Smooth muscle cell (in vitro differentiated cells): ENCODE data around the gene P4HB. TPM values are rescaled to one million over a fixed set of nuclear protein-coding genes. Genes with fewer than 3 reads are reported as not detected.

Experiments used
- DNase-seq: peaks from one replicate; lab custom pipeline; 2025; ENCODE audit not compliant: unreplicated experiment; lab: John Stamatoyannopoulos, UW
- H2AFZ ChIP-seq: fragments of 200-600 bp; sonication (generic); 2 replicates; pipeline ENCODE4 v1.6.0; 2016; ENCODE audit warnings: antibody characterized with exemption, low read depth, mild to moderate bottlenecking
- H3F3A ChIP-seq: fragments of 200-600 bp; sonication (generic); 2 replicates; pipeline ENCODE4 v1.6.0; 2017; ENCODE audit warnings: antibody characterized with exemption, low read depth
- H3K27ac ChIP-seq: fragments of 200-600 bp; sonication (generic); 2 replicates; pipeline ENCODE4 v1.5.1; 2016; ENCODE audit warnings: low read depth, mild to moderate bottlenecking
- H3K27me3 ChIP-seq: fragments of 200-600 bp; sonication (generic); 2 replicates; pipeline ENCODE4 v1.6.1; 2016; ENCODE audit warnings: low read depth, mild to moderate bottlenecking
- H3K36me3 ChIP-seq: fragments of 200-600 bp; sonication (generic); 2 replicates; pipeline ENCODE4 v1.5.1; 2016; ENCODE audit warnings: low read depth
- H3K4me1 ChIP-seq: fragments of 200-600 bp; sonication (generic); 2 replicates; pipeline ENCODE4 v1.5.1; 2016; ENCODE audit warnings: low read depth
- H3K4me2 ChIP-seq: fragments of 200-600 bp; sonication (generic); 2 replicates; pipeline ENCODE4 v1.6.0; 2016; ENCODE audit warnings: mild to moderate bottlenecking
- H3K4me3 ChIP-seq: fragments of 200-600 bp; sonication (generic); 2 replicates; pipeline ENCODE4 v1.5.1; 2016; ENCODE audit warnings: mild to moderate bottlenecking
- H3K79me2 ChIP-seq: fragments of 200-600 bp; sonication (generic); 2 replicates; pipeline ENCODE4 v1.6.0; 2016; ENCODE audit warnings: low read depth, mild to moderate bottlenecking
- H3K9ac ChIP-seq: fragments of 200-600 bp; sonication (generic); 2 replicates; pipeline ENCODE4 v1.6.0; 2016; ENCODE audit warnings: low read depth
- H3K9me3 ChIP-seq: fragments of 200-600 bp; sonication (generic); replicated peaks from 2 replicates; pipeline ENCODE4 v1.5.1; 2016; ENCODE audit warnings: low read depth
- H4K20me1 ChIP-seq: fragments of 200-600 bp; sonication (generic); 2 replicates; pipeline ENCODE4 v1.6.0; 2016; ENCODE audit warnings: low read depth
- CTCF ChIP-seq: fragments of 200-600 bp; sonication (generic); IDR thresholded peaks from 2 replicates; pipeline ENCODE4 v1.5.1; 2017; ENCODE audit warnings: borderline replicate concordance, mild to moderate bottlenecking, antibody characterized with exemption; ENCODE audit not compliant: insufficient read depth, poor library complexity, severe bottlenecking
- WGBS: methylation state at CpG from one replicate; pipeline ENCODE4 v1.1.7; 2016; ENCODE audit warnings: low lambda C conversion rate; 5-methylcytosine and 5-hydroxymethylcytosine counted together
- polyA plus RNA-seq: library from polyadenylated mRNA; unstranded; fragments of >200 nt; fragmentation: Nextera tagmentation; extraction: Ambion mirVana; gene quantifications from 2 replicates; pipeline ENCODE4 v1.2.1, GENCODE V29; 2016
- total RNA-seq: library from RNA; depleted of rRNA; stranded (reverse); fragments of >200 nt; gene quantifications from 2 replicates; pipeline ENCODE4 v1.2.3, GENCODE V29; 2014

P4HB gene
- total and polyA plus RNA-seq, 2 experiments from 2014 or later: 1,526 to 1,593 TPM

- 91% methylated on average over 30 of the region's 30 CpGs for WGBS
- peaks cover 74% of the 10 kb centered on the region for H4K20me1 ChIP-seq
- peaks cover 25% of the 10 kb centered on the region for H3K4me1 ChIP-seq
- H2AFZ ChIP-seq: no peak overlapping the region
- H3K79me2 ChIP-seq: peaks cover 90% of the 10 kb centered on the region
- H3F3A ChIP-seq: peaks cover under 1% of the 10 kb centered on the region
- H3K4me3 ChIP-seq: peak overlapping the region; percentile 100
- peak overlapping the region; percentile 83 for H3K27ac ChIP-seq
- peaks cover 6% of the 10 kb centered on the region for H3K36me3 ChIP-seq
- DNase-seq: no peak
- H3K9me3 ChIP-seq: no peaks in the 10 kb centered on the region
- H3K4me2 ChIP-seq: peak overlapping the region; percentile 98
- H3K9ac ChIP-seq: peak overlapping the region; percentile 94
- H3K27me3 ChIP-seq: no peaks in the 10 kb centered on the region
- no peak for TF ChIP-seq CTCF
Measured at GRCh38 chr17:81858170-81858966, 2.0 kb downstream of the P4HB start.

- WGBS: 96% methylated on average over 29 of the region's 29 CpGs
- H3K9ac ChIP-seq: no peak overlapping the region
- H2AFZ ChIP-seq: no peak overlapping the region
- no peaks in the 10 kb centered on the region for H3K27me3 ChIP-seq
- H3K79me2 ChIP-seq: peaks cover 96% of the 10 kb centered on the region
- H3K27ac ChIP-seq: no peak overlapping the region
- no peaks in the 10 kb centered on the region for H3K9me3 ChIP-seq
- H3K4me3 ChIP-seq: no peak overlapping the region
- peaks cover 14% of the 10 kb centered on the region for H3K36me3 ChIP-seq
- no peak for TF ChIP-seq CTCF
- H4K20me1 ChIP-seq: peaks cover 100% of the 10 kb centered on the region
- DNase-seq: no peak
- H3K4me2 ChIP-seq: no peak overlapping the region
- peaks cover 10% of the 10 kb centered on the region for H3K4me1 ChIP-seq
- no peaks in the 10 kb centered on the region for H3F3A ChIP-seq
Measured at GRCh38 chr17:81854974-81855774, 5.2 kb downstream of the P4HB start.

- H3K4me2 ChIP-seq: no peak overlapping the region
- H3F3A ChIP-seq: peaks cover 7% of the 10 kb centered on the region
- no peaks in the 10 kb centered on the region for H3K27me3 ChIP-seq
- no peaks in the 10 kb centered on the region for H3K4me1 ChIP-seq
- peaks cover 81% of the 10 kb centered on the region for H3K79me2 ChIP-seq
- 96% methylated on average over 12 of the region's 12 CpGs for WGBS
- no peak for TF ChIP-seq CTCF
- no peak overlapping the region for H3K9ac ChIP-seq
- H2AFZ ChIP-seq: no peak overlapping the region
- peaks cover 98% of the 10 kb centered on the region for H4K20me1 ChIP-seq
- DNase-seq: no peak
- H3K4me3 ChIP-seq: no peak overlapping the region
- peaks cover 8% of the 10 kb centered on the region for H3K36me3 ChIP-seq
- no peak overlapping the region for H3K27ac ChIP-seq
- no peaks in the 10 kb centered on the region for H3K9me3 ChIP-seq
Measured at GRCh38 chr17:81852237-81852636, 8.1 kb downstream of the P4HB start.
